IPS DF 4.7 (cell line): Measurements from ENCODE around the gene ETFA.

Experiments
- DNase-seq: peaks from one replicate; pipeline ENCODE4 v3.0.0-alpha.2; 2013; ENCODE audit warnings: low spot score; ENCODE audit errors: extremely low read depth

ETFA gene

DNA sequence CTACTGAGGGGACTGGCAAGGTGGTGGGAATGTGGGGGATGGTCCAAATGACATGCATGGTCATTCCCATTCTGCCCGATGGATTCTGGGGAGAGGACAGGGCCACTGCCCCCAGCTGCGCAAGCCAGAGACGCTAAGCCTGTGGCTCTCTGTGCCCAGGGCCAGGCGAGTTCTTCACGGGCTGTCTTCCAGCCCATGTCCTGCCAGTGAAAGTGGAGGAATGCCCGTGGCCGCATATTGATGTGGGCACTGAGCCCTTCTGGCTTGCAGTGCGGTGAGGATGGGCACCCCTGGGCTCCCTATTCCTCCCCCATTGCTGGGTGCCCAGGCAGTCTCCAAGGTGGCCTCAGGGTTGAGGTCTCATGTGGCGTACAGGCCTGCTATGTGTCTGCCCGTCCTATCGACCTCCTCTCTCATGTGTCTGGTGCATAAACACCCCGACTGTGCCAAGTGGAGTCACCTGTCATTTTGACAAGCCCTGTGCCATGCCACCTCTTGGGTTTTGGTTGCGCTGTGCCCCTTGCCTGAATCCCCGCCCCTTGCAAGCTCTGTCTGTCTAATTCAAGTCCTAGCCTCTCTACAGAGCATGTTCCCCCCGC, 134.7 kb downstream of the ETFA start:
- no peak for DNase-seq

DNA sequence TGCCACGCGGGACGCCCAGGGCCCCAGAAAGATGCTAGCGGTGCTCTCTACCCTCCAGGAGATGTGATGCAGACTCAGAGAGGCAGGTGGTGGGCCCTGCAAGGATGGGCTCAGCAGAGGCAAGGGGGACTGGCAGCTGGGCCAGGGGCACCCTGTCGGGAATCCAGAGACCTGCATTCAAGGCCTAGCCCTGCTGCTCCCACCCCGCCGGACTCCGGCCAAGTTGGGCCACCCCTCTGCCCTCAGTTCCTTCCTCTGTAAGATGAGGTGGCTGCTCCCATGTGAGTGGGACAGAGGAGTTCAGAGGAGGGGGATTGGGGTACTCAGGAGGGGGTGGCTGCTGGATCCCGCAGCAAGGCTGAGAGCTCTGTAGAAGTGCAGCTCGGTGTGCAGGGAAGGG, 135.2 kb downstream of the ETFA start:
- DNase-seq: no peak

DNA sequence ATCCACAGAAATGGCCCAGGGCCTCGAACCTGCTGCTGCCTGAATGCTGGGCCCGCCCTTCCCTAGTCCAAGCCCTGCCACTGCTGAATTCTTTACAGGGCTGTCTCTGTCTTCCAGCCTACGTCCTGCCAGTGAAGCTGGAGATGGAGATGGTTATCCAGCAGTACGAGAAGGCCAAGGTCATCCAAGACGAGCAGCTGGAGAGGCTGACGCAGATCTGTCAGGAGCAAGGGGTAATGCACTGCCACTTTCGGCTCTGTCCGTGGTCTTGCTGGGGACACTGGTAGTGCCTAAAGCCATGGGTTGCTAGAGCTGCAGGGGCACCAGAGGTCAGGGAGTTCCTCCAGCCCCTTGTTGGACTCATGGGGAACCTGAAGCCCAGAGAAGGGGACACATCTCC, 135.8 kb downstream of the ETFA start:
- no peak for DNase-seq

DNA sequence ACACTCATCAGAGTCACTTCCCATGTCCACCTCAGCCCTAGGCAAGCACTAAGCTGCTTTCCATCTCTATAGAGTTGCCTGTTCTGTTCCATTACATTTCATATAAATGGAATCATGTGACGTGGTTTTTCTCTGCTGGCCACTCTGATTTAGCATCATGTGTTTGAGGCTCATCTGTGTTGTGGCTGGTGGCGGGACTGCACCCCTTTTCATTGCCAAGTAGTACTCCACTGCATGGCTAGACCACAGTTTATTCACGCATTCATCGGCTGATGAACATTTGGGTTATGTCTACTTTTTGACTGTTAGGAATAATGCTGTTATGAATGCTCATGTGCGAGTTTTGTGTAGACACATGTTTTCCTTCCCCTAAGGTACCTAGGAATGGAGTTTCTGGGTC, 136.6 kb downstream of the ETFA start:
- DNase-seq: no peak

DNA sequence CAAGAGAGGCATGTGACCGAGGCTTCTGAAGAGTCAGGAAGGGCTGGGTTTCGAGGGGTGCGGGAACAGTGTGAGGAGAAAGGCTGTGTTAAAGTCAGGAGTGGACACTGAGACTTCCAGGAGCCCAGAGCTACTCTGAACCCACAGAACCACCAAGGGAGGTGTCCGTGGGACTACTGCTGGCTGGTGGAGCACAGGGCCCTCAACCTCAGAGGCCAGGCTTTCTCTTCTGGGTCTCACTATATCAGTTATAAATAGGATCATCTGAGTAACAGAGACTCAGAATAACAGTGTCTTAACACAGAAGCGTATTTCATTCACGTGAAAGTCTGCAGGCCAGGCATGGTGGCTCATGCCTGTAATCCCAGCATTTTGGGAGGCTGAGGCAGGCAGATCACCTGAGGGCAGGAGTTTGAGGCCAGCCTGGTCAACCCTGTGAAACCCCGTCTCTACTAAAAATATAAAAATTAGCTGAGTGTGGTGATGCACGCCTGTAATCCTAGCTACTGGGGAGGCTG, 137.9 kb downstream of the ETFA start:
- no peak for DNase-seq

DNA sequence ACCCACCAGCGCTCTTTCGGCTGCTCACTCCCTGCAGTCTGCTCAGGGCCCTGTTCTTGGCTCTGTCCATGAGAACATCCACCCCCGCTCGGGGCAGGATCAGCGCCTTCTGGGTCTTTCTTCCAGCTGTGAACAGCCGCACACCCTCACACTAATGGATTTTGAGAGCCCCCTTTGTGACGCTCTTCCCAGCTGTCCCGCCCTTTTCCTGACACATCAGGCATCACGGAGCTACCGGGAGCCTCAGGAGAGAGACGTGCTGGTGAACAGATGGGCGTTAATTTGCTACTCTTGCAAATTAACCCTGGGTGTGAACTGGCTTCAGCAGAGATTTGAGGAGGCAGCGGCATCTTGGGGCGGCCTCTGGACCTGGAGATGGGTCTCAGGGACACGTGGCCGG, 138.5 kb downstream of the ETFA start:
- no peak for DNase-seq

DNA sequence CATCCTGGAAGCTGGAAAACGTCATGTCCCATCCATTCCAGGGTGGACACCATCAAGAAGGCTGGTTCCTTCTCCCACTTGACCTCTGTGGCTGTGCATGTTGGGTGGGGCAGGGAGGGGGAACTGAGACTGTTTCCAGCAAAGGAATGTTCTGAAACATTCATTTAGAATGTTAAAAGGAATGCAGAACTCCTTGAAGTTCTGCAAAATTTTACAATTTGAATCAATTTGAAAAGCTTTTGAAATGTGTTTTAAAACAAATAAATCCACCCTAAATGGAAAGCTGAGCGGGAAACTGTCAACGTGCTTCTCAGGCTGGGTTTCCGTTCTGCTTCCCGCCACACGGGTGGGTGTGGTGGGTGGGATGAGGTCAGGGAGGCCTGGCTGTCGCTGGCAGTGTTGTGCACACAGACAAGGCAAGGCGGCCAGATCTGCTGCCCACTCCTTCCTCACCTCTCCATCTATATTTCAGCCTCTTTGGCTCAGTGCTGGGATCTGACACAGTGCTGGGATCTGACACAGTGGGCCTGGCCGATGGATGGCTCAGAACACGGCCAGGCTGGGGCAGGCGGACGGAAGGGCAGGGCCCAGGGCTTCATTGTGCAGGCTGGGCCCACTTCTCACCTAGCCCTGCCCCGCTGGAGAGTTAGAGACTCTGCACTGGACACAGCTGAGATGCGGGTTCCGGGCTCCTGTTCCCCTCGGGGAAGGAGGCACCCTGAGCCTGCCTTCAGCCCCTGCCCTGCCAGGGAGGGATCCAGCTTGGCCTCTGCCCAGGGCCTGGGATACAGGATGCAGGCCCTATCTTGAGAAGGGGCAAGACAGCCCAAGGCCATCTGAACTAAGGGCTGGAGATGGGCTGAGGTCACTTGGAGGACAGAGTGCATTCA, 141.1 kb downstream of the ETFA start:
- DNase-seq: no peak

DNA sequence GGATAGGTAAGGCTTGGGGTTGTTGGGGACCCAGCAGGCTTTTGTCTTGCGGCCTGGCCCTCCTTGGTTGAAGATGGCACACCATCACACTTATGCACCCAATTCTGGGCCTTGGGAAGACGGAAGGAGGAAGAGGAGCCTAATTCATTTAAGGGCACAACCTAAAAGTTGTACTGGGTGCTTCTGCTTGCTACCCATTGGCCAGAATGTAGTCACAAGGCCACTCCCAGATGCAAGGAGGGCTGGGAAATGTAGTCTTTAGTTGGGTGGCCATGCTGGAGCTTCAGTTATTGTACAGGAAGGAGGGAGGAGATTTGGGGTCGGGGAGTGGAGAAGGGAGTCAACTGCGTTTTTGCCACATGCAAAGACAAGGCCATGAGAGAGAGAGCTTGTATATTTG, 142.3 kb downstream of the ETFA start:
- no peak for DNase-seq

DNA sequence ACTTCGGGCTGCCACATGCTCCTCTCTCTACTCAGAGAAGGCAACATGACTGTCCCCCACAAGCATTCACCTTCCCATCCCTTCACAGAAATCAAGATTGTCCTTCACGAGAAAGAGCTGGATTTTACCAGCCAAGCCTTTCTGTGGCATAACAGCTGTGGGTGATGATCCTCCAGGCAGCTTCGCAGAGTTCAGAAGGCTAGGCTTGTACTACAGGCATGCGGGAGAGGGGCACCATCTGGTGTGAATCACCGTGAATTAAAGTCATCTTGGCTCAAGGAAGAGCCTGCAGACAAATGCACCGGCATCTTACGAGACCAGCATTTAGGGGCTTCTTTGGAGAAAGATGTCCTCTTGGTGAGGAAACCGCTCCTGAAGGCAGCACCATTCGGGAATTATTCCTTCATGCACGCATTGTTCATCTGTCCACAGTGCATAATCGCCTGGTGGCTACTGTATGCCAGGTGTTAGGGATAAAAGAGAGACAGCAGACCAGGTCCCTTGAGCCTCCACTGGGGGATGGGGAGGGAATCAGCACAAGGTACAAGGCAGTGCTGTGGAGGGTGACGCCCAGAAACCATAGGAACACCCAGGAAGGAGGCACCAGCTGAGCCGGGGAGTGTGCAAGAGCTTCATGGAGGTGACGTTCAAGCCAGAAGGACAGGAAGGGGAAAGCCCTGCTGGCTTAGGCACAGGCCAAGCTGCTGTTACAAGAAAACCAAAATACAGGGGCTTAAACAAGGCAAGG, 142.9 kb downstream of the ETFA start:
- DNase-seq: no peak

DNA sequence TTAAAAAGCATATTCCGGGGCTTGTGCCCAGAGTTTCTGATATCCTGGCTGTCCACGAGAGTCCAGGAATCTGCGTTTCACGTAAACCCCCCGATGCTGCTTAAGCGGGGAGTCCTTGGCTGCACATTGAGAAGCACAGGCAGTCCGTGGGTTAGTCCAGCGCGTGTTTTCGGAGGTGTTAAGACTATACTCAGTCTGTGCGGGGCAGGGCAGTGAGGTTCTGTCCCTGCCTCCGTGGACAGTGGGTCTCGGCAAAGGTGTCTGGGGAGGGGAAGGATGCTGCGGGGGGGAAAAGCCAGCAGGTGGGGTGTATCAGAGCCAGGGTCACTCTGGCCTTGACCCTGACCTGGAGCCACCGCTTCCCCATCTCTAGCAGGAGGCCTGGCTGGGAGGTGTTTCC, 145.3 kb downstream of the ETFA start:
- no peak for DNase-seq
